Glutamatergic neuron (in vitro differentiated cells): ENCODE measurements around the gene MUC4. TPM values are rescaled to one million over a fixed set of nuclear protein-coding genes. Genes with fewer than 3 reads are reported as not detected.

Experiments
- DNase-seq: peaks from one replicate; pipeline ENCODE4 v3.0.0; 2022
- H3K27ac Mint-ChIP-seq: one replicate; pipeline ENCODE4 v1.8.0; 2020; ENCODE audit warnings: mild to moderate bottlenecking, mixed read lengths, inconsistent platforms; ENCODE audit not compliant: unreplicated experiment
- H3K27me3 Mint-ChIP-seq: one replicate; pipeline ENCODE4 v1.8.0; 2020; ENCODE audit warnings: mild to moderate bottlenecking, moderate library complexity, mixed read lengths, inconsistent platforms; ENCODE audit not compliant: unreplicated experiment
- H3K36me3 Mint-ChIP-seq: one replicate; pipeline ENCODE4 v1.8.0; 2020; ENCODE audit warnings: mild to moderate bottlenecking, mixed read lengths, inconsistent platforms; ENCODE audit not compliant: unreplicated experiment
- H3K4me1 Mint-ChIP-seq: one replicate; pipeline ENCODE4 v1.8.0; 2020; ENCODE audit warnings: mild to moderate bottlenecking, low read depth, mixed read lengths, inconsistent platforms; ENCODE audit not compliant: unreplicated experiment
- H3K4me3 Mint-ChIP-seq: one replicate; pipeline ENCODE4 v1.8.0; 2020; ENCODE audit warnings: mild to moderate bottlenecking, mixed read lengths, inconsistent platforms; ENCODE audit not compliant: unreplicated experiment
- H3K9me3 Mint-ChIP-seq: one replicate; pipeline ENCODE4 v1.8.0; 2020; ENCODE audit warnings: mild to moderate bottlenecking, moderate library complexity, mixed read lengths, inconsistent platforms; ENCODE audit not compliant: unreplicated experiment
- total RNA-seq: library from RNA; stranded (reverse); fragmentation: NEBNext Ultra II Directional; extraction: Animal tissue kit (Norgen Biotek cat#: 25700); gene quantifications from one replicate; pipeline ENCODE4 v1.2.1, GENCODE V29; 2021; ENCODE audit not compliant: unreplicated experiment
- TF ChIP-seq, protein P1 (sequence below): fragments of 200-600 bp; sonication (generic); IDR thresholded peaks from one replicate; pipeline ENCODE4 v1.5.0; 2021; ENCODE audit not compliant: partially characterized antibody, unreplicated experiment

MUC4 gene
- total RNA-seq, 1 donor from 2014 or later, result 2.5 TPM

GRCh38 chr3:195766671-195767070, 45.1 kb downstream of the MUC4 start:
- Mint-ChIP-seq H3K36me3 (peaks cover 4% of the 10 kb centered on the region), H3K4me1 (no peaks in the 10 kb centered on the region), H3K9me3 (peaks cover 4% of the 10 kb centered on the region), H3K27ac (no peak overlapping the region), H3K27me3 (peaks cover 8% of the 10 kb centered on the region), H3K4me3 (no peak overlapping the region)
- TF ChIP-seq, protein P1, sequence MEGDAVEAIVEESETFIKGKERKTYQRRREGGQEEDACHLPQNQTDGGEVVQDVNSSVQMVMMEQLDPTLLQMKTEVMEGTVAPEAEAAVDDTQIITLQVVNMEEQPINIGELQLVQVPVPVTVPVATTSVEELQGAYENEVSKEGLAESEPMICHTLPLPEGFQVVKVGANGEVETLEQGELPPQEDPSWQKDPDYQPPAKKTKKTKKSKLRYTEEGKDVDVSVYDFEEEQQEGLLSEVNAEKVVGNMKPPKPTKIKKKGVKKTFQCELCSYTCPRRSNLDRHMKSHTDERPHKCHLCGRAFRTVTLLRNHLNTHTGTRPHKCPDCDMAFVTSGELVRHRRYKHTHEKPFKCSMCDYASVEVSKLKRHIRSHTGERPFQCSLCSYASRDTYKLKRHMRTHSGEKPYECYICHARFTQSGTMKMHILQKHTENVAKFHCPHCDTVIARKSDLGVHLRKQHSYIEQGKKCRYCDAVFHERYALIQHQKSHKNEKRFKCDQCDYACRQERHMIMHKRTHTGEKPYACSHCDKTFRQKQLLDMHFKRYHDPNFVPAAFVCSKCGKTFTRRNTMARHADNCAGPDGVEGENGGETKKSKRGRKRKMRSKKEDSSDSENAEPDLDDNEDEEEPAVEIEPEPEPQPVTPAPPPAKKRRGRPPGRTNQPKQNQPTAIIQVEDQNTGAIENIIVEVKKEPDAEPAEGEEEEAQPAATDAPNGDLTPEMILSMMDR, result no peak
- DNase-seq, result no peak

- H3K4me1 Mint-ChIP-seq, result no peaks in the 10 kb centered on the region
- no peak for DNase-seq
- H3K27me3 Mint-ChIP-seq, result peaks cover 10% of the 10 kb centered on the region
- H3K9me3 Mint-ChIP-seq, result peaks cover 5% of the 10 kb centered on the region
- TF ChIP-seq, protein P1, result no peak
- no peak overlapping the region for H3K4me3 Mint-ChIP-seq
- no peak overlapping the region for H3K27ac Mint-ChIP-seq
- H3K36me3 Mint-ChIP-seq, result peaks cover 4% of the 10 kb centered on the region
Observed at GRCh38 chr3:195764961-195765706, 46.6 kb downstream of the MUC4 start.

DNA sequence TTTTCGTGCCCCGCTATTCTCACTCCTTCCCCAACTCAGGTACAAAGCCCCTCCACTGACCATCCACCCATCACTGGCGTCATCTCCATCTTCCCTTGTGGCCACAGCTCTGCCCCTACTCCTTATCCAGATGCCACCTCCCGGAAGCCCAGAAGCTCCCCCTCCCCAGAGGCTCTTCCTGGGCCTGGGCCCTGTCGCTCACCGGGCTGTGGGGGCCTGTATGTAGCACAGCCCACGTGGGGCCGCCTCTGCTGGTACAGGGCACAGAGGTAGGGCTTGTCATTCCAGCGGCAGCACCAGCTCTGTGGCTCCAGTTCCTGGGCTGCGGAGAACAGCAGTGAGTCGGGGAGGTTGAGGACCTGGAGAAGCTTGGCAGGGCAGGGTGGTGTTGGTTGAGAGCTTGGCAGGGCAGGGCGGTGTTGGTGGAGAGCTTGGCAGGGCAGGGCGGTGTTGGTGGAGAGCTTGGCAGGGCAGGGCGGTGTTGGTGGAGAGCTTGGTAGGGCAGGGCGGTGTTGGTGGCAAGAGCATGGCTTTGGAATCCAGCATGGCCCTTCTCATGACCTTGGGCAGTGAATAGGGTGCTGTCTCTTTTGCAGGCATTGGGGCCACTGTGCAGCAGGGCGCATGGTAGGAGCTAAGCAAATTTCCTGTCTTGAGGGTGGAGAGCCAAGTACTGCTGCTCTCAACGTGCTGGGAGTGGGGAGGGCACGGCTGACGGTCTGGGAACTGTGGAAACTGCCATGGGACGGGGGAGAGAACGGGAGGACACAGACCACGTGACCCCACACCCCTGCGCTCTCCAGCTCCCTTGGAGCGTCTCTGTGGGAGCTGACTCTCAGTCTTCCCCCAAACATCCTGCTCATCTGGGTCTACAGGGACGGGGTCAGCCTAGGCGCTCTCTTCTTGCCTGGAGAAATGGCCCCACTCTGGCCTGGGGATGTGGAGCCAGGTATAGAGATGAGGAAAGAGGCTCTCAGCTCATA, 47.6 kb downstream of the MUC4 start:
- Mint-ChIP-seq H3K4me1 (no peaks in the 10 kb centered on the region), H3K9me3 (peaks cover 7% of the 10 kb centered on the region), H3K4me3 (no peak overlapping the region), H3K36me3 (peaks cover 4% of the 10 kb centered on the region), H3K27ac (no peak overlapping the region), H3K27me3 (peaks cover 12% of the 10 kb centered on the region)
- no peak for DNase-seq
- TF ChIP-seq, protein P1, result no peak

DNA sequence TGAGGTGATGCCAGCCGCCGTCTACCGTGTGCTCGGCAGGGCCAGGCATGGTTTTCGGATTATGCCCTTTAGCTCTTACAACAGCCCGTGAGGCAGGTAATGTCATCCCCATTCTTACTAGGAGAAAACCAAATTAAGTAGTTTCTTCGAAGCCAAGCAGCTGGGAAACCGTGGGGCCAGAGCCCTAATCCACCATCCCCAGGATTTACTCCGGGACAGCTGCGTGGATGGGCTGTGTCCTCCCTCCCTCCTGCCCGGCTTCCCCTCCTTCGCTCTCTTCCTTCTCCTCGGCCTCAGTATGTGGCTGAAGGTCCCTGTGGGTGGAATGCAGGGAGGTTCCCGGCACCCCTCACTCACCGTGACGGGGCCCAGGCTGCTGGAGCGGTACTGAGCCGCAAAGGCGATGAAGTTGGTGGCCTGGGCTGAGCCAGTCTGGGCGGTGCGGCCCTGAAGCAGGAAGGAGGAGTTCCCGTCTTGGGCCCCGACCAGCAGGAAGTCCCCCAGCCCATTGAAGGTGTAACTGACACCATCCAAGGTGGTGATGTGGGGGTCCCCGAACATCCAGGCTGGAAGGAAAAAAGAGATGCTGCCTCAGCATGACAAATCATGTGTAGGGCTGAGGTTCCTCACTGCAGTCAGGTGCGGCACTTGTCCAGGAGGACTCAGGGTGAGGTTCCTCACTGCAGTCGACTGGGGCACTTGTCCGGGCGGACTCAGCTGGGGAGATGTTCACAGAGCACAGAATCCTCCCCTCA, 48.5 kb downstream of the MUC4 start:
- H3K36me3 Mint-ChIP-seq, result no peaks in the 10 kb centered on the region
- H3K27me3 Mint-ChIP-seq, result peaks cover 8% of the 10 kb centered on the region
- H3K4me1 Mint-ChIP-seq, result no peaks in the 10 kb centered on the region
- TF ChIP-seq, protein P1, result no peak
- DNase-seq, result no peak
- H3K27ac Mint-ChIP-seq, result no peak overlapping the region
- H3K9me3 Mint-ChIP-seq, result peaks cover 7% of the 10 kb centered on the region
- H3K4me3 Mint-ChIP-seq, result no peak overlapping the region
